Smooth muscle cell (in vitro differentiated cells): ENCODE data around the gene HMGCL. TPM values are rescaled to one million over a fixed set of nuclear protein-coding genes. Genes with fewer than 3 reads are reported as not detected.
"Not testable (repeated sequence)": the region's sequence is repeated elsewhere in the genome, so short reads cannot be mapped to it uniquely, and the experiment has no call there.

Experiments
- DNase-seq: peaks from one replicate; lab custom pipeline; 2025; ENCODE audit not compliant: unreplicated experiment; lab: John Stamatoyannopoulos, UW
- H2AFZ ChIP-seq: fragments of 200-600 bp; sonication (generic); 2 replicates; pipeline ENCODE4 v1.6.0; 2016; ENCODE audit warnings: antibody characterized with exemption, low read depth, mild to moderate bottlenecking
- H3F3A ChIP-seq: fragments of 200-600 bp; sonication (generic); 2 replicates; pipeline ENCODE4 v1.6.0; 2017; ENCODE audit warnings: antibody characterized with exemption, low read depth
- H3K27ac ChIP-seq: fragments of 200-600 bp; sonication (generic); 2 replicates; pipeline ENCODE4 v1.5.1; 2016; ENCODE audit warnings: low read depth, mild to moderate bottlenecking
- H3K27me3 ChIP-seq: fragments of 200-600 bp; sonication (generic); 2 replicates; pipeline ENCODE4 v1.6.1; 2016; ENCODE audit warnings: low read depth, mild to moderate bottlenecking
- H3K36me3 ChIP-seq: fragments of 200-600 bp; sonication (generic); 2 replicates; pipeline ENCODE4 v1.5.1; 2016; ENCODE audit warnings: low read depth
- H3K4me1 ChIP-seq: fragments of 200-600 bp; sonication (generic); 2 replicates; pipeline ENCODE4 v1.5.1; 2016; ENCODE audit warnings: low read depth
- H3K4me2 ChIP-seq: fragments of 200-600 bp; sonication (generic); 2 replicates; pipeline ENCODE4 v1.6.0; 2016; ENCODE audit warnings: mild to moderate bottlenecking
- H3K4me3 ChIP-seq: fragments of 200-600 bp; sonication (generic); 2 replicates; pipeline ENCODE4 v1.5.1; 2016; ENCODE audit warnings: mild to moderate bottlenecking
- H3K79me2 ChIP-seq: fragments of 200-600 bp; sonication (generic); 2 replicates; pipeline ENCODE4 v1.6.0; 2016; ENCODE audit warnings: low read depth, mild to moderate bottlenecking
- H3K9ac ChIP-seq: fragments of 200-600 bp; sonication (generic); 2 replicates; pipeline ENCODE4 v1.6.0; 2016; ENCODE audit warnings: low read depth
- H3K9me3 ChIP-seq: fragments of 200-600 bp; sonication (generic); replicated peaks from 2 replicates; pipeline ENCODE4 v1.5.1; 2016; ENCODE audit warnings: low read depth
- H4K20me1 ChIP-seq: fragments of 200-600 bp; sonication (generic); 2 replicates; pipeline ENCODE4 v1.6.0; 2016; ENCODE audit warnings: low read depth
- WGBS: methylation state at CpG from one replicate; pipeline ENCODE4 v1.1.7; 2016; ENCODE audit warnings: low lambda C conversion rate; 5-methylcytosine and 5-hydroxymethylcytosine counted together
- polyA plus RNA-seq: library from polyadenylated mRNA; unstranded; fragments of >200 nt; fragmentation: Nextera tagmentation; extraction: Ambion mirVana; gene quantifications from 2 replicates; pipeline ENCODE4 v1.2.1, GENCODE V29; 2016
- total RNA-seq: library from RNA; depleted of rRNA; stranded (reverse); fragments of >200 nt; gene quantifications from 2 replicates; pipeline ENCODE4 v1.2.3, GENCODE V29; 2014
- TF ChIP-seq, protein P1 (sequence below): fragments of 200-600 bp; sonication (generic); IDR thresholded peaks from 2 replicates; pipeline ENCODE4 v1.5.1; 2017; ENCODE audit warnings: borderline replicate concordance, mild to moderate bottlenecking, antibody characterized with exemption; ENCODE audit not compliant: insufficient read depth, poor library complexity, severe bottlenecking

The HMGCL gene
- total and polyA plus RNA-seq, 2 experiments from 2014 or later = 43.0 to 51.2 TPM

DNA sequence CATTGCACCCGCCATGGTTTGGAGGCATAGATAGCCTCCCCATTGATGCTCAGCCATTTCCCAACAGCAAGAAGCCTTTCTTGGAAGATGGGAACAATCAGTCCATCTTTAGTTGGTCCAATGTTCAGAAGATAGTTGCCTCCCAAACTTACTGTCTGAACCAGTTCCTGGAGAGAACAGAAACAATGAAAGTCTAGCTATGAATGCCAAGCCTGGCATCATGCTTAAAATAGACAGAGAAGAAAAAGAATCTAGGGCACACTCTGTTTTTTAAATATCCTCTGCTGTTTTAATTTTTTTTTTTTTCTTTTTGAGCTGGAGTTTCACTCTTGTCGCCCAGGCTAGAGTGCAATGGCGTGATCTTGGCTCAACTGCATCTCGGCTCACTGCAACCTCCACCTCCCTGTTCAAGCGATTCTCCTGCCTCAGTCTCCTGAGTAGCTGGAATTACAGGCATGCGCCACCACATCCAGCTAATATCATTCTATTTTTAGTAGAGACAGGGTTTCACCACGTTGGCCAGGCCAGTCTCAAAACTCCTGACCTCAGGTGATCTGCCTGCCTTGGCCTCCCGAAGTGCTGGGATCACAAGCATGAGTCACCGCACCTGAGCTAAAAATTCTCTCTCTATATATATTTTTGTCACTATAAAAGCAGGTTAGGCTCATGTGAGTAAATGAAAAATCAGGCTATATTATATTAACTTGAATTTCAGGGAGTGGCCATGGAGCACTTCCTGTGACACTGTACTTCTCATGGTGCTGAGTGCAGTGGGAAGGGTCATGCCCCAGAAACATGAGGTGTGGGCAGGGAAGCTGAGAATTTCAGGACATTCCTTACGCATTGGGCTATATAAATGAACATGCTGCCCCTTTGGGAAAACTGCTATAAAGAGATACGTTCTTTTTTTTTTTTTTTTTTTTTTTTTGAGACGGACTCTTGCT lies 23.7 kb upstream of the HMGCL start:
- Histone ChIP-seq H3K4me3 (no peak overlapping the region), H3K36me3 (no peaks in the 10 kb centered on the region), H3K9me3 (no peaks in the 10 kb centered on the region), H3K4me1 (no peaks in the 10 kb centered on the region), H3K4me2 (no peak overlapping the region), H4K20me1 (no peaks in the 10 kb centered on the region), H3K27ac (no peak overlapping the region), H3K79me2 (no peaks in the 10 kb centered on the region), H3K27me3 (no peaks in the 10 kb centered on the region), H2AFZ (no peak overlapping the region), H3K9ac (no peak overlapping the region), H3F3A (no peaks in the 10 kb centered on the region)
- DNase-seq = no peak
- WGBS = 88% methylated on average over 11 of the region's 12 CpGs
- TF ChIP-seq, protein P1, sequence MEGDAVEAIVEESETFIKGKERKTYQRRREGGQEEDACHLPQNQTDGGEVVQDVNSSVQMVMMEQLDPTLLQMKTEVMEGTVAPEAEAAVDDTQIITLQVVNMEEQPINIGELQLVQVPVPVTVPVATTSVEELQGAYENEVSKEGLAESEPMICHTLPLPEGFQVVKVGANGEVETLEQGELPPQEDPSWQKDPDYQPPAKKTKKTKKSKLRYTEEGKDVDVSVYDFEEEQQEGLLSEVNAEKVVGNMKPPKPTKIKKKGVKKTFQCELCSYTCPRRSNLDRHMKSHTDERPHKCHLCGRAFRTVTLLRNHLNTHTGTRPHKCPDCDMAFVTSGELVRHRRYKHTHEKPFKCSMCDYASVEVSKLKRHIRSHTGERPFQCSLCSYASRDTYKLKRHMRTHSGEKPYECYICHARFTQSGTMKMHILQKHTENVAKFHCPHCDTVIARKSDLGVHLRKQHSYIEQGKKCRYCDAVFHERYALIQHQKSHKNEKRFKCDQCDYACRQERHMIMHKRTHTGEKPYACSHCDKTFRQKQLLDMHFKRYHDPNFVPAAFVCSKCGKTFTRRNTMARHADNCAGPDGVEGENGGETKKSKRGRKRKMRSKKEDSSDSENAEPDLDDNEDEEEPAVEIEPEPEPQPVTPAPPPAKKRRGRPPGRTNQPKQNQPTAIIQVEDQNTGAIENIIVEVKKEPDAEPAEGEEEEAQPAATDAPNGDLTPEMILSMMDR = no peak

DNA sequence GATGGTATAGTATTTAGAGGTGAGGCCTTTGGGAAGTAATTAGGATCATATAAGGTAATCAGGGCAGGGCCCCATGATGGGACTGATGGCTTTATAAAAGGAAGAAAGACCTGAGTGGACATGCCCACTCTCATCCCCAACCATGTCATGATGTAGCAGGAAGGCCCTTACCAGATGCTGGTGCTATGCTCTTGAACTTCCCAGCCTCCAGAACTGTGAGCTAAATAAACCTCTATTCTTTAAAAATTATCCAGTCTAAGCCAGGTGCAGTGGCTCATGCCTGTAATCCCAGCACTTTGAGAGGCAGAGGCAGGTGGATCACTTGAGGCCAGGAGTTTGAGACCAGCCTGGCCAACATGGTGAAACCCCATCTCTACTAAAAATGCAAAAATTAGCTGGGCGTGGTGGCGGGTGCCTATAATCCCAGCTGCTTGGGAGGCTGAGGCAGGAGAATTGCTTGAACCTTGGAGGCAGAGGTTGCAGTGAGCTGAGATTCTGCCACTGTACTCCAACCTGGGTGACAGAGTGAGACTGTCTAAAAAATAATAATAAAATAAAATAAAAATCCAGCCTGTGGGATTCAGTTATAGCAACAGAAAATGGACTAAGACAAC lies 22.4 kb upstream of the HMGCL start:
- not testable (repeated sequence) for H3K9me3 ChIP-seq, H3K4me2 ChIP-seq, H4K20me1 ChIP-seq, H3K4me1 ChIP-seq, H3K27me3 ChIP-seq, H3K79me2 ChIP-seq, H3K4me3 ChIP-seq, H3F3A ChIP-seq, H3K27ac ChIP-seq, H3K36me3 ChIP-seq, H2AFZ ChIP-seq, DNase-seq, H3K9ac ChIP-seq
- WGBS = 95% methylated on average over 2 of the region's 2 CpGs

DNA sequence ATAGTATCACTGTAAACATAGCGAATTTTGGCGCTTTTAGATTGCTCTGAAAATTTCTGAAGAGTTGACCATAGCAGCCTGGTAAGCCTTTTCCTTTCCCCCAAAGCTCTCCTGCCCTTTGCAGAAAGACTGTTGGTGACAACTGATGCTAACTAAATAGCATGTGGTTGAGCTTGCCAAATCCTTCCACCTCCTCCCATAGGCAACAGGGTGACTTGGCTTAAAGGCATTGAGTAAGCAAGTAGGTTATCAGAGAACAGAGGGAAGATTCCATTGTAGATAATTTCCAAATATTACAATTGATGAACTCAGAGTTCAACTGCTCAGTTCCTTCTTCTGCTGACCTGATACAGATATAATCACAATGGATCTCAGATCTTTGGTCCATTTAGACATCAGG lies 19.9 kb upstream of the HMGCL start:
- Histone ChIP-seq H3K27me3 (peaks cover 4% of the 10 kb centered on the region), H3K9me3 (no peaks in the 10 kb centered on the region), H3K9ac (no peak overlapping the region), H3K79me2 (no peaks in the 10 kb centered on the region), H3K27ac (no peak overlapping the region), H3K36me3 (no peaks in the 10 kb centered on the region), H3K4me3 (no peak overlapping the region), H3K4me2 (no peak overlapping the region), H3K4me1 (no peaks in the 10 kb centered on the region), H4K20me1 (no peaks in the 10 kb centered on the region), H2AFZ (no peak overlapping the region), H3F3A (no peaks in the 10 kb centered on the region)
- TF ChIP-seq, protein P1 = no peak
- no peak for DNase-seq
- WGBS = 92% methylated on average over 2 of the region's 2 CpGs

DNA sequence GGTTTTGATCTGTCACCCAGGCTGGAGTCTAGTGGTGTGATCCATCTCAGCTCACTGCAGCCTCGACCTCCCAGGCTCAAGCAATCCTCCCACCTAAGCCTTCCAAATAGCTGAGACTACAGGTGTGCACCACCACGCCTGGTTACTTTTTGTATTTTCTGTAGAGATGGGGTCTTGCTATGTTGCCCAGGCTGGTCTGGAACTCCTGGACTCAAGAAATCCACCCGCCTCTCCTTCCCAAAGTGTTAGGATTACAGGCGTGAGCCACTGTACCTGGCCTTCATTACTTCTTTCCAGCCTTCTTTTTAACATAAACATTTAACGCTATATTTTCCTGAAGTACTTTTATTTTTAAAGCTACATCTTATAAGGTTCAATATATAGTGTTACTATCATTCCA lies 18.4 kb upstream of the HMGCL start:
- Histone ChIP-seq H3K4me2 (no peak overlapping the region), H3K4me1 (peaks cover 3% of the 10 kb centered on the region), H3K36me3 (no peaks in the 10 kb centered on the region), H2AFZ (no peak overlapping the region), H3K9ac (no peak overlapping the region), H3K27ac (no peak overlapping the region), H3K27me3 (peaks cover 4% of the 10 kb centered on the region), H3K9me3 (no peaks in the 10 kb centered on the region), H4K20me1 (no peaks in the 10 kb centered on the region), H3F3A (no peaks in the 10 kb centered on the region), H3K79me2 (no peaks in the 10 kb centered on the region), H3K4me3 (no peak overlapping the region)
- no peak for DNase-seq
- WGBS = 90% methylated on average over 5 of the region's 5 CpGs
- TF ChIP-seq, protein P1 = no peak
